Fibroblast of lung (primary cell): ENCODE measurements around the gene CLNK. TPM values are rescaled to one million over a fixed set of nuclear protein-coding genes. Genes with fewer than 3 reads are reported as not detected.
A peak's percentile ranks its signal among the peaks of the same experiment; 100 is the strongest.

Experiments
- DNase-seq, 2 donors: peaks; one replicate each; pipeline versions ENCODE4 v3.0.0 to v3.0.0-alpha.2; 2010; ENCODE audit warnings: low read depth in 2 of 2
- H2AFZ ChIP-seq: 2 replicates; pipeline ENCODE4 v1.5.1; 2012; ENCODE audit warnings: low read length, control low read depth, inconsistent platforms
- H3K27ac ChIP-seq: 2 replicates; pipeline ENCODE4 v1.5.1; 2011; ENCODE audit warnings: low read length, control low read depth; ENCODE audit not compliant: insufficient read depth
- H3K27me3 ChIP-seq: 2 replicates; pipeline ENCODE4 v1.5.1; 2011; ENCODE audit warnings: mild to moderate bottlenecking, low read length; ENCODE audit not compliant: control insufficient read depth, insufficient read depth
- H3K36me3 ChIP-seq: 2 replicates; pipeline ENCODE4 v1.5.1; 2011; ENCODE audit warnings: low read length; ENCODE audit not compliant: control insufficient read depth, insufficient read depth
- H3K4me1 ChIP-seq: 2 replicates; pipeline ENCODE4 v1.5.1; 2011; ENCODE audit warnings: low read length; ENCODE audit not compliant: control insufficient read depth, insufficient read depth; ENCODE audit errors: extremely low read depth
- H3K4me2 ChIP-seq: 2 replicates; pipeline ENCODE4 v1.5.1; 2011; ENCODE audit warnings: low read length, control low read depth; ENCODE audit not compliant: insufficient read depth; ENCODE audit errors: extremely low read depth
- H3K4me3 ChIP-seq, 4 experiments: fragments of 200-600 bp in 1 of 4; sonication (generic) in 1 of 4; replicated peaks in 1 of 4; 2 replicates each; pipeline ENCODE4 v1.5.1; 2011 to 2016; ENCODE audit warnings: low read length in 4 of 4, low read depth in 3 of 4, mild to moderate bottlenecking in 3 of 4, control low read depth in 2 of 4, inconsistent platforms in 1 of 4, mixed read lengths in 1 of 4; ENCODE audit not compliant: insufficient read depth in 1 of 4; ENCODE audit errors: control extremely low read depth in 1 of 4
- H3K79me2 ChIP-seq: 2 replicates; pipeline ENCODE4 v1.5.1; 2012; ENCODE audit warnings: mild to moderate bottlenecking, low read length, inconsistent platforms; ENCODE audit not compliant: control insufficient read depth, insufficient read depth
- H3K9ac ChIP-seq: 2 replicates; pipeline ENCODE4 v1.5.1; 2011; ENCODE audit warnings: mild to moderate bottlenecking, low read length, control low read depth; ENCODE audit not compliant: insufficient read depth
- H3K9me3 ChIP-seq: 2 replicates; pipeline ENCODE4 v1.5.1; 2012; ENCODE audit warnings: low read depth, low read length; ENCODE audit not compliant: control insufficient read depth, insufficient read depth
- H4K20me1 ChIP-seq: 2 replicates; pipeline ENCODE4 v1.5.1; 2011; ENCODE audit warnings: low read length; ENCODE audit not compliant: control insufficient read depth, insufficient read depth; ENCODE audit errors: extremely low read depth
- CTCF ChIP-seq, 2 donors: IDR thresholded peaks in 1 of 2; conservative IDR thresholded peaks in 1 of 2; 1 replicate in 1 of 2; 2 replicates in 1 of 2; pipeline ENCODE4 v1.5.1; 2011 to 2012; ENCODE audit warnings: low read length in 2 of 2, control low read depth in 1 of 2, inconsistent platforms in 1 of 2, low read depth in 1 of 2, mild to moderate bottlenecking in 1 of 2
- EZH2 ChIP-seq: IDR thresholded peaks from 2 replicates; pipeline ENCODE4 v1.5.1; 2012; ENCODE audit warnings: low read length, control low read depth, mild to moderate bottlenecking; ENCODE audit errors: missing control alignments
- polyA plus RNA-seq, 2 donors: library from polyadenylated mRNA; depleted of rRNA in 1 of 2; stranded (reverse) in 1 of 2; unstranded in 1 of 2; fragments of >200 nt; gene quantifications; 2 replicates each; pipeline ENCODE4 v1.2.1, GENCODE V29; 2011 to 2012; ENCODE audit warnings: missing spikeins in 1 of 2
- total RNA-seq: library from RNA; depleted of rRNA; stranded (reverse); fragments of >200 nt; gene quantifications from 2 replicates; pipeline ENCODE4 v1.2.1, GENCODE V29; 2014

CLNK gene
- total and polyA plus RNA-seq, 2 donors (not counting 1 experiment from before 2014, with no cell fraction given): not detected

GRCh38 chr4:10612476-10612875, 72.1 kb downstream of the CLNK start:
- TF ChIP-seq CTCF (conservative IDR thresholded peaks at IDR 0.05 in 1 of 2, IDR thresholded peaks at IDR 0.05 in 1 of 2; ENCODE audit: low read depth in 1 of 2, low read length in 2 of 2) (no peak), EZH2 (no peak)

GRCh38 chr4:10611673-10612072, 72.9 kb downstream of the CLNK start:
- Histone ChIP-seq H3K4me2 (peak overlapping the region; percentile 13), H3K9me3 (no peaks in the 10 kb centered on the region), H3K27me3 (no peaks in the 10 kb centered on the region), H4K20me1 (no peaks in the 10 kb centered on the region), H3K79me2 (no peaks in the 10 kb centered on the region), H3K36me3 (no peaks in the 10 kb centered on the region), H3K27ac (peak overlapping the region; percentile 51), H3K4me1 (peaks cover 1% of the 10 kb centered on the region), H2AFZ (peak overlapping the region; percentile 46), H3K4me3 (no peak overlapping the region), H3K9ac (no peak overlapping the region)
- no peak for TF ChIP-seq EZH2
- no peak for TF ChIP-seq CTCF (conservative IDR thresholded peaks at IDR 0.05 in 1 of 2, IDR thresholded peaks at IDR 0.05 in 1 of 2; ENCODE audit: low read depth in 1 of 2, low read length in 2 of 2)
- DNase-seq: peak; percentile 81 to 93

More at GRCh38 chr4:10612476-10612875, 72.1 kb downstream of the CLNK start:
- Histone ChIP-seq H3K36me3 (no peaks in the 10 kb centered on the region), H3K79me2 (no peaks in the 10 kb centered on the region), H3K27ac (no peak overlapping the region), H3K4me1 (no peaks in the 10 kb centered on the region), H3K27me3 (no peaks in the 10 kb centered on the region), H3K4me2 (no peak overlapping the region), H4K20me1 (no peaks in the 10 kb centered on the region), H3K4me3 (no peak overlapping the region), H3K9ac (no peak overlapping the region), H3K9me3 (no peaks in the 10 kb centered on the region), H2AFZ (no peak overlapping the region)
- no peak for DNase-seq

- no peak overlapping the region for H3K9ac ChIP-seq
- H3K4me1 ChIP-seq: peaks cover 8% of the 10 kb centered on the region
- no peaks in the 10 kb centered on the region for H3K79me2 ChIP-seq
- H4K20me1 ChIP-seq: no peaks in the 10 kb centered on the region
- no peak overlapping the region for H3K4me2 ChIP-seq
- H2AFZ ChIP-seq: no peak overlapping the region
- DNase-seq: peak in 1 of 2 donors; percentile 56
- TF ChIP-seq CTCF (conservative IDR thresholded peaks at IDR 0.05 in 1 of 2, IDR thresholded peaks at IDR 0.05 in 1 of 2; ENCODE audit: low read depth in 1 of 2, low read length in 2 of 2) (no peak), EZH2 (no peak)
- no peaks in the 10 kb centered on the region for H3K9me3 ChIP-seq
- no peak overlapping the region for H3K27ac ChIP-seq
- no peak overlapping the region for H3K4me3 ChIP-seq
- no peaks in the 10 kb centered on the region for H3K27me3 ChIP-seq
- no peaks in the 10 kb centered on the region for H3K36me3 ChIP-seq
Measured at GRCh38 chr4:10608501-10609219, 75.9 kb downstream of the CLNK start.
